H1 (cell line): ENCODE results near the gene LTF. TPM values are rescaled to one million over a fixed set of nuclear protein-coding genes. Genes with fewer than 3 reads are reported as not detected.

Source experiments
- CTCF ChIA-PET: fragments of 300-600 bp; sonication (Branson Sonifier 250); formaldehyde crosslinking; loops from one replicate; lab custom pipeline; 2021; ENCODE audit not compliant: partially characterized antibody; lab: Charles Lee
- POLR2A ChIA-PET: fragments of 300-600 bp; sonication (Branson Sonifier 250); formaldehyde crosslinking; loops from one replicate; lab custom pipeline; 2021; ENCODE audit warnings: inconsistent platforms; ENCODE audit not compliant: partially characterized antibody; lab: Charles Lee
- DNase-seq, 2 experiments: peaks; one replicate each; pipeline versions ENCODE4 v3.0.0 to v3.0.0-alpha.2; 2010 to 2022; ENCODE audit warnings: low spot score in 2 of 2, low read depth in 1 of 2, mixed read lengths in 1 of 2
- FAIRE-seq: peaks from 2 replicates; lab custom pipeline; 2011; peaks lifted over from hg19 to GRCh38; lab: Jason Lieb, UNC
- H2AFZ ChIP-seq: 2 replicates; pipeline ENCODE4 v1.8.1; 2012; ENCODE audit warnings: low read length, inconsistent platforms
- H2AK5ac ChIP-seq: 2 replicates; pipeline ENCODE4 v1.6.1; 2013; ENCODE audit warnings: low read depth, low read length
- H2BK120ac ChIP-seq: replicated peaks from 2 replicates; pipeline ENCODE3; 2013; ENCODE audit warnings: low read depth, low read length, inconsistent platforms
- H2BK12ac ChIP-seq: 2 replicates; pipeline ENCODE4 v1.6.1; 2013; ENCODE audit warnings: low read depth, low read length
- H2BK15ac ChIP-seq: 2 replicates; pipeline ENCODE4 v1.6.1; 2013; ENCODE audit warnings: low read length
- H2BK20ac ChIP-seq: 2 replicates; pipeline ENCODE4 v1.6.1; 2013; ENCODE audit warnings: low read length
- H2BK5ac ChIP-seq: 2 replicates; pipeline ENCODE4 v1.6.1; 2013; ENCODE audit warnings: low read depth, low read length
- H3K14ac ChIP-seq: 2 replicates; pipeline ENCODE4 v1.6.1; 2013; ENCODE audit warnings: inconsistent platforms; ENCODE audit not compliant: insufficient read length
- H3K18ac ChIP-seq: 2 replicates; pipeline ENCODE4 v1.6.1; 2013; ENCODE audit warnings: low read length; ENCODE audit errors: extremely low read depth
- H3K23ac ChIP-seq: 2 replicates; pipeline ENCODE4 v1.6.1; 2013; ENCODE audit warnings: inconsistent platforms; ENCODE audit not compliant: insufficient read length
- H3K23me2 ChIP-seq: 2 replicates; pipeline ENCODE4 v1.6.1; 2013; ENCODE audit warnings: low read depth, low read length
- H3K27ac ChIP-seq: 2 replicates; pipeline ENCODE4 v1.6.1; 2011; ENCODE audit warnings: low read depth, low read length, inconsistent platforms
- H3K27me3 ChIP-seq, 4 experiments: replicated peaks in 1 of 4; 1 replicate in 1 of 4; 2 replicates in 3 of 4; pipeline versions ENCODE4 v1.6.1 to v1.8.1; 2011 to 2013; ENCODE audit warnings: low read length in 3 of 4, mild to moderate bottlenecking in 3 of 4, inconsistent platforms in 2 of 4, mixed read lengths in 2 of 4, moderate library complexity in 1 of 4; ENCODE audit not compliant: control insufficient read depth in 3 of 4, insufficient read depth in 3 of 4; ENCODE audit errors: extremely low read depth in 1 of 4
- H3K36me3 ChIP-seq, 4 experiments: 2 replicates each; pipeline versions ENCODE4 v1.6.1 to v1.8.1; 2011 to 2013; ENCODE audit warnings: mild to moderate bottlenecking in 4 of 4, low read length in 3 of 4, moderate library complexity in 2 of 4, control low read depth in 1 of 4, inconsistent platforms in 1 of 4; ENCODE audit not compliant: insufficient read depth in 4 of 4, control insufficient read depth in 2 of 4
- H3K4ac ChIP-seq: replicated peaks from 2 replicates; pipeline ENCODE3; 2013; ENCODE audit warnings: low read length, low read depth, mixed read lengths, inconsistent platforms; ENCODE audit not compliant: insufficient read length
- H3K4me1 ChIP-seq, 4 experiments: replicated peaks in 1 of 4; 1 replicate in 1 of 4; 2 replicates in 3 of 4; pipeline versions ENCODE4 v1.6.1 to v1.8.1; 2011 to 2013; ENCODE audit warnings: low read length in 3 of 4, inconsistent platforms in 2 of 4, mixed read lengths in 1 of 4; ENCODE audit not compliant: insufficient read depth in 4 of 4, control insufficient read depth in 3 of 4
- H3K4me2 ChIP-seq, 2 experiments: 2 replicates each; pipeline versions ENCODE4 v1.6.1 to v1.8.1; 2011 to 2013; ENCODE audit warnings: low read depth in 2 of 2, low read length in 2 of 2, control low read depth in 1 of 2, inconsistent platforms in 1 of 2, mild to moderate bottlenecking in 1 of 2; ENCODE audit not compliant: insufficient read depth in 1 of 2
- H3K4me3 ChIP-seq, 4 experiments: fragments of 200-600, 300-600 bp in 1 of 4; sonication (generic), shearing (Covaris generic), sonication (Bioruptor Twin) in 1 of 4; 2 replicates each; pipeline versions ENCODE4 v1.5.1 to v1.8.1; 2011 to 2016; ENCODE audit warnings: low read length in 4 of 4, low read depth in 3 of 4, control low read depth in 2 of 4, inconsistent platforms in 2 of 4, mild to moderate bottlenecking in 2 of 4, mixed read lengths in 1 of 4, moderate library complexity in 1 of 4; ENCODE audit not compliant: insufficient read depth in 2 of 4; ENCODE audit errors: extremely low read depth in 1 of 4
- H3K56ac ChIP-seq: replicated peaks from 2 replicates; pipeline ENCODE3; 2013; ENCODE audit warnings: low read depth, mild to moderate bottlenecking, mixed read lengths, low read length, inconsistent platforms; ENCODE audit not compliant: insufficient read length
- H3K79me1 ChIP-seq: 2 replicates; pipeline ENCODE4 v1.6.1; 2013; ENCODE audit warnings: low read depth, low read length, control low read depth
- H3K79me2 ChIP-seq, 2 experiments: 2 replicates each; pipeline versions ENCODE4 v1.6.1 to v1.8.1; 2012 to 2013; ENCODE audit warnings: low read length in 2 of 2, mild to moderate bottlenecking in 2 of 2, inconsistent platforms in 1 of 2; ENCODE audit not compliant: insufficient read depth in 2 of 2, control insufficient read depth in 1 of 2
- H3K9ac ChIP-seq, 4 experiments: replicated peaks in 1 of 4; 1 replicate in 1 of 4; 2 replicates in 3 of 4; pipeline versions ENCODE4 v1.6.1 to v1.8.1; 2011 to 2013; ENCODE audit warnings: low read depth in 3 of 4, low read length in 3 of 4, control low read depth in 2 of 4, mild to moderate bottlenecking in 2 of 4, moderate library complexity in 2 of 4, inconsistent platforms in 1 of 4; ENCODE audit errors: extremely low read depth in 1 of 4
- H3K9me3 ChIP-seq, 2 experiments: 2 replicates each; pipeline versions ENCODE4 v1.6.1 to v1.8.1; 2012 to 2013; ENCODE audit warnings: mild to moderate bottlenecking in 2 of 2, moderate library complexity in 2 of 2, control low read depth in 1 of 2, inconsistent platforms in 1 of 2, low read depth in 1 of 2, low read length in 1 of 2, mixed read lengths in 1 of 2; ENCODE audit not compliant: insufficient read depth in 2 of 2
- H4K20me1 ChIP-seq, 2 experiments: replicated peaks in 1 of 2; 2 replicates each; pipeline versions ENCODE3 to v1.8.1; 2011 to 2013; ENCODE audit warnings: inconsistent platforms in 2 of 2, low read length in 2 of 2, mild to moderate bottlenecking in 1 of 2; ENCODE audit not compliant: insufficient read depth in 2 of 2, control insufficient read depth in 1 of 2
- H4K5ac ChIP-seq: 2 replicates; pipeline ENCODE4 v1.6.1; 2013; ENCODE audit warnings: low read length, low read depth, mixed read lengths, inconsistent platforms; ENCODE audit not compliant: insufficient read length
- H4K8ac ChIP-seq: 2 replicates; pipeline ENCODE4 v1.8.0; 2013; ENCODE audit warnings: mild to moderate bottlenecking, moderate library complexity, low read length, inconsistent platforms; ENCODE audit not compliant: insufficient read depth; ENCODE audit errors: extremely low read depth
- H4K91ac ChIP-seq: replicated peaks from 2 replicates; pipeline ENCODE3; 2013; ENCODE audit warnings: low read length, mixed read lengths, inconsistent platforms; ENCODE audit not compliant: insufficient read length
- ATF2 ChIP-seq: IDR thresholded peaks from 2 replicates; pipeline ENCODE4 v1.6.1; 2012; ENCODE audit warnings: low read length, inconsistent platforms
- CBX8 ChIP-seq: fragments of 300-800, 300-1000 bp; sonication (generic); IDR thresholded peaks from 2 replicates; pipeline ENCODE4 v1.7.1; 2016; ENCODE audit warnings: low read depth, low read length, borderline replicate concordance
- CHD1 ChIP-seq: IDR thresholded peaks from 2 replicates; pipeline ENCODE4 v1.6.1; 2012; ENCODE audit warnings: low read depth, low read length, improper control_type of control experiment
- CREB1 ChIP-seq: IDR thresholded peaks from 2 replicates; pipeline ENCODE4 v1.6.1; 2012; ENCODE audit warnings: inconsistent platforms
- E2F6 ChIP-seq: IDR thresholded peaks from 2 replicates; pipeline ENCODE4 v1.6.1; 2012; ENCODE audit warnings: inconsistent platforms
- EP300 ChIP-seq, 2 experiments: IDR thresholded peaks; 1 replicate in 1 of 2; 2 replicates in 1 of 2; pipeline ENCODE4 v1.6.1; 2011 to 2012; ENCODE audit warnings: low read depth in 2 of 2, low read length in 2 of 2, mild to moderate bottlenecking in 2 of 2, borderline replicate concordance in 1 of 2, inconsistent platforms in 1 of 2, moderate library complexity in 1 of 2
- HDAC2 ChIP-seq, 2 experiments: fragments of 300-600 bp in 1 of 2; sonication (generic) in 1 of 2; IDR thresholded peaks; 2 replicates each; pipeline ENCODE4 v1.6.1; 2011 to 2012; ENCODE audit warnings: low read depth in 2 of 2, low read length in 2 of 2, mild to moderate bottlenecking in 2 of 2, moderate library complexity in 2 of 2, borderline replicate concordance in 1 of 2, inconsistent platforms in 1 of 2
- SIRT6 ChIP-seq: IDR thresholded peaks from one replicate; pipeline ENCODE4 v1.7.1; 2012; ENCODE audit warnings: low read length, inconsistent platforms
- TAF7 ChIP-seq: optimal IDR thresholded peaks from 2 replicates; pipeline ENCODE3; 2011; ENCODE audit warnings: low read depth, mild to moderate bottlenecking, inconsistent platforms, low read length, moderate library complexity, borderline replicate concordance
- TCF12 ChIP-seq: IDR thresholded peaks from 2 replicates; pipeline ENCODE4 v1.6.1; 2011; ENCODE audit warnings: low read depth, mild to moderate bottlenecking, low read length
- WGBS, 2 experiments: shearing (Covaris generic) in 1 of 2; methylation state at CpG; one replicate each; pipeline versions ENCODE4 v1.1.6 to v1.1.7; 2013 to 2015; ENCODE audit warnings: low lambda C conversion rate in 2 of 2, mixed read lengths in 2 of 2, inconsistent platforms in 1 of 2, low coverage in 1 of 2, missing lambda C conversion rate in 1 of 2; ENCODE audit not compliant: insufficient replicate concordance in 2 of 2, insufficient coverage in 1 of 2, insufficient read length in 1 of 2; ENCODE audit errors: extremely low coverage in 1 of 2, missing lambda C conversion rate in 1 of 2; 5-methylcytosine and 5-hydroxymethylcytosine counted together
- polyA plus RNA-seq, 7 experiments: library from polyadenylated mRNA; depleted of rRNA in 3 of 7; stranded (reverse) in 5 of 7; unstranded in 2 of 7; fragments of >200 nt in 5 of 7; fragments of 200-250 nt in 2 of 7; gene quantifications; 1 replicate in 5 of 7; 2 replicates in 1 of 7; 4 replicates in 1 of 7; pipeline versions ENCODE4 v1.2.1 to v1.2.3, GENCODE V29; 2011 to 2013; ENCODE audit warnings: missing spikeins in 2 of 7, mixed read lengths in 2 of 7
- total RNA-seq: library from RNA; stranded (reverse); fragmentation: NEBNext Ultra II Directional; extraction: Animal tissue kit (Norgen Biotek cat#: 25700); gene quantifications from 2 replicates; pipeline ENCODE4 v1.2.1, GENCODE V29; 2021

The LTF gene
- total and polyA plus RNA-seq, 2 of the 8 experiments (the other 6 are each of a cell fraction or from before 2014, with no cell fraction given) = 0.23 to 0.99 TPM

- Histone ChIP-seq H3K4me1 (no peaks in the 10 kb centered on the region), H3K23ac (no peak overlapping the region), H2AK5ac (no peak overlapping the region), H3K9me3 (no peaks in the 10 kb centered on the region), H4K8ac (no peak overlapping the region), H3K56ac (no peak overlapping the region), H3K4me2 (no peak overlapping the region), H3K23me2 (peaks cover 2% of the 10 kb centered on the region; the same call in 1 of the 2 replicates), H3K27ac (no peak overlapping the region), H3K4ac (no peak overlapping the region), H3K36me3 (no peaks in the 10 kb centered on the region), H3K9ac (no peak overlapping the region), H3K18ac (no peak overlapping the region), H4K91ac (no peak overlapping the region), H2BK15ac (no peak overlapping the region), H2BK12ac (no peak overlapping the region), H4K20me1 (no peaks in the 10 kb centered on the region), H2BK120ac (no peak overlapping the region), H2BK5ac (no peak overlapping the region), H4K5ac (no peak overlapping the region), H3K79me2 (no peaks in the 10 kb centered on the region), H2AFZ (no peak overlapping the region), H3K27me3 (no peaks in the 10 kb centered on the region; a peak in 1 of 7 replicates), H3K14ac (no peak overlapping the region), H3K4me3 (no peak overlapping the region), H3K79me1 (no peaks in the 10 kb centered on the region), H2BK20ac (no peak overlapping the region)
- WGBS, 2 experiments = 92% methylated on average over 5 of the region's 5 CpGs; no CpG with 5 or more reads in 1 of the 2 experiments
- CTCF ChIA-PET = interaction anchor here (0.7 to 2.4 kb wide), 8 partner anchors 9 to 237 kb away, joined by 3 to 9 read pairs (median 3); no protein-coding TSS in a partner anchor
- POLR2A ChIA-PET = no interaction called here
- FAIRE-seq (no peak), DNase-seq (no peak)
- TF ChIP-seq ATF2 (no peak), EP300 (IDR thresholded peaks at IDR 0.05; ENCODE audit: borderline replicate concordance in 1 of 2, low read depth in 2 of 2, low read length in 2 of 2) (no peak), CHD1 (no peak), E2F6 (no peak), CBX8 (no peak), HDAC2 (IDR thresholded peaks at IDR 0.05; ENCODE audit: borderline replicate concordance in 1 of 2, low read depth in 2 of 2, low read length in 2 of 2) (no peak), CREB1 (no peak), SIRT6 (no peak), TAF7 (no peak), TCF12 (no peak)
Measured at GRCh38 chr3:46479696-46480095, 15.0 kb upstream of the LTF start.
